ENCODE data around the gene SPATA18. TPM values are rescaled to one million over a fixed set of nuclear protein-coding genes. Genes with fewer than 3 reads are reported as not detected.

SPATA18 gene
- total RNA-seq (under 1 TPM in 2 of 5 donors, not detected in 3; 0.35 to 0.36 TPM), total RNA-seq (0 to 0.34 (median 0) reads per million in 29 experiments)
- not detected for total RNA-seq (2013)

GRCh38 chr4:52051213-52051614, at the start of gene SPATA18:
Gene SPATA18 (plus strand): TSS chr4:52051304. CDS start chr4:52051705, 401 bp downstream.
- WGBS (ENCODE audit: insufficient coverage) = 7% methylated on average over 38 of the region's 44 CpGs
- no peaks in the 10 kb centered on the region for H3K9me3 ChIP-seq
- H3K27ac Mint-ChIP-seq = no peak within 1 kb of the TSS
- ATAC-seq (replicated peaks in 1 of 4) (peak in 3 of 4 experiments; percentile 43 to 55 (median 53)), DNase-seq (no peak)
- ChIA-PET CTCF (no interaction called here), POLR2A (no interaction called here)
- no peaks in the 10 kb centered on the region for H3K9me3 Mint-ChIP-seq
- peaks cover 66 to 70% of the 10 kb centered on the region in 2 donors for H3K27me3 Mint-ChIP-seq
- H3K4me1 Mint-ChIP-seq = peaks cover 11 to 18% (median 18%) of the 10 kb centered on the region in 3 donors
- H3K27me3 ChIP-seq (replicated peaks in 1 of 2; ENCODE audit: control insufficient read depth in 2 of 2, extremely low read depth in 1 of 2, insufficient read depth in 2 of 2, low read length in 1 of 2) = peaks cover 20 to 21% of the 10 kb centered on the region in 2 experiments
- H3K36me3 ChIP-seq (ENCODE audit: control insufficient read depth in 2 of 2, extremely low read depth in 1 of 2, insufficient read depth in 1 of 2, low read length in 1 of 2) = no peaks in the 10 kb centered on the region
- peak within 1 kb of the TSS in 1 of 2 donors; percentile 19 for H3K4me3 ChIP-seq (ENCODE audit: control insufficient read depth in 1 of 2, extremely low read depth in 1 of 2, low read length in 1 of 2)
- no peak within 1 kb of the TSS for H3K27ac ChIP-seq (ENCODE audit: low read length)
- H3K4me1 ChIP-seq (ENCODE audit: control insufficient read depth in 1 of 2, extremely low read depth in 1 of 2, insufficient read depth in 2 of 2, low read length in 2 of 2) = peaks cover 0 to 9% of the 10 kb centered on the region in 2 experiments
- H3K36me3 Mint-ChIP-seq = no peaks in the 10 kb centered on the region
- peak within 1 kb of the TSS; percentile 60 to 65 (median 64) for H3K4me3 Mint-ChIP-seq

- Histone ChIP-seq H3K4me1 (ENCODE audit: control insufficient read depth in 1 of 2, extremely low read depth in 1 of 2, insufficient read depth in 2 of 2, low read length in 2 of 2) (no peaks in the 10 kb centered on the region), H3K9me3 (no peaks in the 10 kb centered on the region), H3K27ac (ENCODE audit: low read length) (no peak overlapping the region), H3K27me3 (replicated peaks in 1 of 2; ENCODE audit: control insufficient read depth in 2 of 2, extremely low read depth in 1 of 2, insufficient read depth in 2 of 2, low read length in 1 of 2) (no peaks in the 10 kb centered on the region), H3K4me3 (ENCODE audit: control insufficient read depth in 1 of 2, extremely low read depth in 1 of 2, low read length in 1 of 2) (no peak overlapping the region), H3K36me3 (ENCODE audit: control insufficient read depth in 2 of 2, extremely low read depth in 1 of 2, insufficient read depth in 1 of 2, low read length in 1 of 2) (no peaks in the 10 kb centered on the region)
- POLR2A ChIA-PET = interaction anchor here in 1 of 2 donors (0.6 kb wide), 1 partner anchor 24 kb away, joined by 3 read pairs; no protein-coding TSS in a partner anchor
- no peak for ATAC-seq (replicated peaks in 1 of 4)
- no peaks in the 10 kb centered on the region for H3K27me3 Mint-ChIP-seq
- DNase-seq = no peak
- H3K9me3 Mint-ChIP-seq = no peaks in the 10 kb centered on the region
- H3K27ac Mint-ChIP-seq = no peak overlapping the region
- WGBS (ENCODE audit: insufficient coverage) = no CpG with 5 or more reads among the region's 2 CpGs
- no peak overlapping the region for H3K4me3 Mint-ChIP-seq
- H3K36me3 Mint-ChIP-seq = no peaks in the 10 kb centered on the region
- CTCF ChIA-PET = no interaction called here
- no peaks in the 10 kb centered on the region for H3K4me1 Mint-ChIP-seq
Observed at GRCh38 chr4:52001616-52002015, 49.5 kb upstream of the SPATA18 start.

GRCh38 chr4:52004414-52004813, 46.7 kb upstream of the SPATA18 start:
- CTCF ChIA-PET = interaction anchor here in 1 of 2 donors (0.6 kb wide), 1 partner anchor 27 kb away, joined by 3 read pairs; no protein-coding TSS in a partner anchor

GRCh38 chr4:52005604-52006273, 45.4 kb upstream of the SPATA18 start:
- no peaks in the 10 kb centered on the region for H3K9me3 Mint-ChIP-seq
- H3K4me1 Mint-ChIP-seq = no peaks in the 10 kb centered on the region

More at GRCh38 chr4:52004414-52004813, 46.7 kb upstream of the SPATA18 start:
- Mint-ChIP-seq H3K4me3 (no peak overlapping the region), H3K9me3 (no peaks in the 10 kb centered on the region), H3K36me3 (no peaks in the 10 kb centered on the region), H3K4me1 (no peaks in the 10 kb centered on the region), H3K27ac (no peak overlapping the region), H3K27me3 (no peaks in the 10 kb centered on the region)
- Histone ChIP-seq H3K4me1 (ENCODE audit: control insufficient read depth in 1 of 2, extremely low read depth in 1 of 2, insufficient read depth in 2 of 2, low read length in 2 of 2) (no peaks in the 10 kb centered on the region), H3K27me3 (replicated peaks in 1 of 2; ENCODE audit: control insufficient read depth in 2 of 2, extremely low read depth in 1 of 2, insufficient read depth in 2 of 2, low read length in 1 of 2) (no peaks in the 10 kb centered on the region), H3K36me3 (ENCODE audit: control insufficient read depth in 2 of 2, extremely low read depth in 1 of 2, insufficient read depth in 1 of 2, low read length in 1 of 2) (no peaks in the 10 kb centered on the region), H3K27ac (ENCODE audit: low read length) (no peak overlapping the region), H3K4me3 (ENCODE audit: control insufficient read depth in 1 of 2, extremely low read depth in 1 of 2, low read length in 1 of 2) (no peak overlapping the region), H3K9me3 (no peaks in the 10 kb centered on the region)
- ATAC-seq (replicated peaks in 1 of 4) = no peak
- DNase-seq = no peak
- POLR2A ChIA-PET = no interaction called here

GRCh38 chr4:52006887-52007286, 44.2 kb upstream of the SPATA18 start:
- no peaks in the 10 kb centered on the region for H3K36me3 ChIP-seq (ENCODE audit: control insufficient read depth in 2 of 2, extremely low read depth in 1 of 2, insufficient read depth in 1 of 2, low read length in 1 of 2)
- no peaks in the 10 kb centered on the region for H3K4me1 Mint-ChIP-seq
- H3K4me3 ChIP-seq (ENCODE audit: control insufficient read depth in 1 of 2, extremely low read depth in 1 of 2, low read length in 1 of 2) = no peak overlapping the region
- POLR2A ChIA-PET = no interaction called here
- no peak for DNase-seq
- CTCF ChIA-PET = interaction anchor here in 1 of 2 donors (0.6 kb wide), 1 partner anchor 112 kb away, joined by 4 read pairs; no protein-coding TSS in a partner anchor
- no peaks in the 10 kb centered on the region for H3K27me3 Mint-ChIP-seq
- no peaks in the 10 kb centered on the region for H3K36me3 Mint-ChIP-seq
- no peak for ATAC-seq (replicated peaks in 1 of 4)
- no peaks in the 10 kb centered on the region for H3K27me3 ChIP-seq (replicated peaks in 1 of 2; ENCODE audit: control insufficient read depth in 2 of 2, extremely low read depth in 1 of 2, insufficient read depth in 2 of 2, low read length in 1 of 2)
- no peak overlapping the region for H3K27ac Mint-ChIP-seq
- no peaks in the 10 kb centered on the region for H3K9me3 ChIP-seq
- no peaks in the 10 kb centered on the region for H3K4me1 ChIP-seq (ENCODE audit: control insufficient read depth in 1 of 2, extremely low read depth in 1 of 2, insufficient read depth in 2 of 2, low read length in 2 of 2)
- no peak overlapping the region for H3K27ac ChIP-seq (ENCODE audit: low read length)
- no peak overlapping the region for H3K4me3 Mint-ChIP-seq
- WGBS (ENCODE audit: insufficient coverage) = no CpG with 5 or more reads among the region's 4 CpGs
- no peaks in the 10 kb centered on the region for H3K9me3 Mint-ChIP-seq

More at GRCh38 chr4:52005604-52006273, 45.4 kb upstream of the SPATA18 start:
- DNase-seq (no peak), ATAC-seq (replicated peaks in 1 of 4) (no peak)
- POLR2A ChIA-PET = interaction anchor here in 1 of 2 donors (0.6 kb wide), 1 partner anchor 37 kb away, joined by 3 read pairs; no protein-coding TSS in a partner anchor
- Histone ChIP-seq H3K27ac (ENCODE audit: low read length) (no peak overlapping the region), H3K27me3 (replicated peaks in 1 of 2; ENCODE audit: control insufficient read depth in 2 of 2, extremely low read depth in 1 of 2, insufficient read depth in 2 of 2, low read length in 1 of 2) (no peaks in the 10 kb centered on the region), H3K9me3 (no peaks in the 10 kb centered on the region), H3K4me1 (ENCODE audit: control insufficient read depth in 1 of 2, extremely low read depth in 1 of 2, insufficient read depth in 2 of 2, low read length in 2 of 2) (no peaks in the 10 kb centered on the region), H3K36me3 (ENCODE audit: control insufficient read depth in 2 of 2, extremely low read depth in 1 of 2, insufficient read depth in 1 of 2, low read length in 1 of 2) (no peaks in the 10 kb centered on the region), H3K4me3 (ENCODE audit: control insufficient read depth in 1 of 2, extremely low read depth in 1 of 2, low read length in 1 of 2) (no peak overlapping the region)
- no CpG with 5 or more reads among the region's 2 CpGs for WGBS (ENCODE audit: insufficient coverage)
- Mint-ChIP-seq H3K36me3 (no peaks in the 10 kb centered on the region), H3K27me3 (no peaks in the 10 kb centered on the region), H3K27ac (no peak overlapping the region), H3K4me3 (no peak overlapping the region)
- CTCF ChIA-PET = no interaction called here

- no CpG with 5 or more reads among the region's 2 CpGs for WGBS (ENCODE audit: insufficient coverage)
- DNase-seq = no peak
- no peaks in the 10 kb centered on the region for H3K4me1 Mint-ChIP-seq
Observed at GRCh38 chr4:52010986-52011385, 40.1 kb upstream of the SPATA18 start.

More at GRCh38 chr4:52010986-52011385, 40.1 kb upstream of the SPATA18 start:
- Mint-ChIP-seq H3K4me3 (no peak overlapping the region), H3K27me3 (no peaks in the 10 kb centered on the region), H3K27ac (no peak overlapping the region), H3K36me3 (no peaks in the 10 kb centered on the region), H3K9me3 (no peaks in the 10 kb centered on the region)
- Histone ChIP-seq H3K4me1 (ENCODE audit: control insufficient read depth in 1 of 2, extremely low read depth in 1 of 2, insufficient read depth in 2 of 2, low read length in 2 of 2) (no peaks in the 10 kb centered on the region), H3K9me3 (no peaks in the 10 kb centered on the region), H3K27me3 (replicated peaks in 1 of 2; ENCODE audit: control insufficient read depth in 2 of 2, extremely low read depth in 1 of 2, insufficient read depth in 2 of 2, low read length in 1 of 2) (no peaks in the 10 kb centered on the region), H3K36me3 (ENCODE audit: control insufficient read depth in 2 of 2, extremely low read depth in 1 of 2, insufficient read depth in 1 of 2, low read length in 1 of 2) (no peaks in the 10 kb centered on the region), H3K27ac (ENCODE audit: low read length) (no peak overlapping the region), H3K4me3 (ENCODE audit: control insufficient read depth in 1 of 2, extremely low read depth in 1 of 2, low read length in 1 of 2) (no peak overlapping the region)
- ChIA-PET POLR2A (no interaction called here), CTCF (no interaction called here)
- ATAC-seq (replicated peaks in 1 of 4) = no peak
